SU-DHL-6 (cell line): Measurements from ENCODE around the gene SFXN4.
"Not testable (repeated sequence)": the region's sequence is repeated elsewhere in the genome, so short reads cannot be mapped to it uniquely, and the experiment has no call there.

Experiments
- H2AFZ ChIP-seq: fragments of 200-600 bp; sonication (generic); 2 replicates; pipeline ENCODE4 v1.6.1; 2014; ENCODE audit warnings: low read depth, mild to moderate bottlenecking, moderate library complexity, mixed read lengths, antibody characterized with exemption, low read length; ENCODE audit not compliant: severe bottlenecking
- H3F3A ChIP-seq: fragments of 200-600 bp; shearing (Covaris generic); 2 replicates; pipeline ENCODE4 v1.6.0; 2016; ENCODE audit warnings: antibody characterized with exemption, mild to moderate bottlenecking; ENCODE audit not compliant: insufficient read depth
- H3K27ac ChIP-seq: fragments of 200-600 bp; sonication (generic); 2 replicates; pipeline ENCODE4 v1.5.1; 2016; ENCODE audit warnings: low read depth, mild to moderate bottlenecking, low read length, moderate library complexity, mixed read lengths
- H3K27me3 ChIP-seq: fragments of 200-600 bp; sonication (generic), shearing (Covaris generic); 2 replicates; pipeline ENCODE4 v1.6.0; 2014; ENCODE audit warnings: mild to moderate bottlenecking, low read length
- H3K36me3 ChIP-seq: fragments of 200-600 bp; sonication (generic); 2 replicates; pipeline ENCODE4 v1.6.1; 2014; ENCODE audit warnings: mild to moderate bottlenecking, low read length, mixed read lengths
- H3K4me2 ChIP-seq: fragments of 300-600, 200-600 bp; shearing (Covaris generic), sonication (generic); 2 replicates; pipeline ENCODE4 v1.6.0; 2014; ENCODE audit warnings: low read length, low read depth, mild to moderate bottlenecking; ENCODE audit not compliant: poor library complexity, severe bottlenecking
- H3K4me3 ChIP-seq: fragments of 200-600 bp; sonication (generic); 2 replicates; pipeline ENCODE4 v1.5.1; 2014; ENCODE audit warnings: antibody characterized with exemption, low read length, mild to moderate bottlenecking, mixed read lengths; ENCODE audit not compliant: insufficient read depth, poor library complexity, severe bottlenecking
- H3K79me2 ChIP-seq: fragments of 200-600 bp; sonication (generic); 2 replicates; pipeline ENCODE4 v1.6.1; 2014; ENCODE audit warnings: mild to moderate bottlenecking, low read length, moderate library complexity; ENCODE audit not compliant: insufficient read depth
- H3K9ac ChIP-seq: fragments of 200-600 bp; sonication (generic); 2 replicates; pipeline ENCODE4 v1.7.0; 2014; ENCODE audit warnings: mild to moderate bottlenecking, low read length
- H3K9me2 ChIP-seq: fragments of 200-600 bp; sonication (generic); replicated peaks from 2 replicates; pipeline ENCODE4 v1.6.1; 2014; ENCODE audit warnings: low read length; ENCODE audit not compliant: insufficient read depth
- H3K9me3 ChIP-seq: fragments of 200-600 bp; sonication (generic); 2 replicates; pipeline ENCODE4 v1.6.1; 2014; ENCODE audit warnings: low read length, mixed read lengths; ENCODE audit not compliant: insufficient read depth
- H4K20me1 ChIP-seq: fragments of 200-600 bp; sonication (generic); 2 replicates; pipeline ENCODE4 v1.6.1; 2014; ENCODE audit warnings: low read depth, mild to moderate bottlenecking, antibody characterized with exemption, low read length, moderate library complexity, mixed read lengths
- EZH2phosphoT487 ChIP-seq: fragments of 200-600 bp; sonication (generic), shearing (Covaris generic); conservative IDR thresholded peaks from 2 replicates; pipeline ENCODE4 v1.6.1; 2018; ENCODE audit warnings: mild to moderate bottlenecking, antibody characterized with exemption, low read length, moderate library complexity, mixed read lengths
- TF ChIP-seq, protein P1 (sequence below): fragments of 200-600 bp; sonication (generic); IDR thresholded peaks from one replicate; pipeline ENCODE4 v1.5.1; 2017; ENCODE audit warnings: antibody characterized with exemption, mild to moderate bottlenecking, low read length, moderate library complexity; ENCODE audit not compliant: insufficient read depth, poor library complexity, severe bottlenecking

Gene SFXN4

DNA sequence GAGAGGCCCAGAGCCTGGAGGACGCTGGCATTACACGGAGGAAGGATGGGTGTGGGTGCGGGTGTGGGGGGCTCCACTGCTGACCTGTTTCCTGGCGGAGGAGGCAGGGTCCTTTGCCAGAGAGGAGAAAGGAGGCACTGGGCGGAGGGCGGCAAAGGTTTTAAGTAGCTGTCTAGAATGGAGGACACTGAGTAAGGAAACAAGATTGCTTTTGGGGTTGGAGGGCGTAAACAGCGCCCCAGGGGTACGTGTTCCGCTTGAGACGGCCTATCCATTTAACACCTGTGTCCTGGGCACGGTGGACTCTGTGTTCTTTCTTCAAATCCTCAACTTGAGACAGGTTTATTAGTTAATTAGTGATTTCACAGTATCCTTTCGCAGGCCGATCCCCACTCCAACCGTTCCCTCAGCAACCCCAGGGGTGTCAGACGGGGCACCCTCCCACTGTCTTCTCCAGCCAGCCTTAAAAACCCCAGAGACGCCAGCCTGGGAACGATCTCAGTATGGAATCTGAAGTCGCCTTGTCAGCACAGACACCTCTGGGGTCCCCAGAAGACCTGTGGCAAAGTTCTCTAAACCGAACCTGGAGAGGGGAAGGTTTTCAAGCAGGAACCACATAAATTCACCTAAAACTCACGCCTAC, 24.8 kb downstream of the SFXN4 start:
- peaks cover 9% of the 10 kb centered on the region for H3F3A ChIP-seq
- TF ChIP-seq EZH2phosphoT487, result no peak
- TF ChIP-seq, protein P1, sequence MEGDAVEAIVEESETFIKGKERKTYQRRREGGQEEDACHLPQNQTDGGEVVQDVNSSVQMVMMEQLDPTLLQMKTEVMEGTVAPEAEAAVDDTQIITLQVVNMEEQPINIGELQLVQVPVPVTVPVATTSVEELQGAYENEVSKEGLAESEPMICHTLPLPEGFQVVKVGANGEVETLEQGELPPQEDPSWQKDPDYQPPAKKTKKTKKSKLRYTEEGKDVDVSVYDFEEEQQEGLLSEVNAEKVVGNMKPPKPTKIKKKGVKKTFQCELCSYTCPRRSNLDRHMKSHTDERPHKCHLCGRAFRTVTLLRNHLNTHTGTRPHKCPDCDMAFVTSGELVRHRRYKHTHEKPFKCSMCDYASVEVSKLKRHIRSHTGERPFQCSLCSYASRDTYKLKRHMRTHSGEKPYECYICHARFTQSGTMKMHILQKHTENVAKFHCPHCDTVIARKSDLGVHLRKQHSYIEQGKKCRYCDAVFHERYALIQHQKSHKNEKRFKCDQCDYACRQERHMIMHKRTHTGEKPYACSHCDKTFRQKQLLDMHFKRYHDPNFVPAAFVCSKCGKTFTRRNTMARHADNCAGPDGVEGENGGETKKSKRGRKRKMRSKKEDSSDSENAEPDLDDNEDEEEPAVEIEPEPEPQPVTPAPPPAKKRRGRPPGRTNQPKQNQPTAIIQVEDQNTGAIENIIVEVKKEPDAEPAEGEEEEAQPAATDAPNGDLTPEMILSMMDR, result no peak
- 0 out of 2 replicates have a peak, but pooled peaks cover 2% of the 10 kb centered on the region for H3K36me3 ChIP-seq
- H3K27ac ChIP-seq, result no peak overlapping the region
- no peaks in the 10 kb centered on the region for H3K9me3 ChIP-seq
- H3K79me2 ChIP-seq, result no peaks in the 10 kb centered on the region
- H3K4me3 ChIP-seq, result no peak overlapping the region
- H3K9me2 ChIP-seq, result no peaks in the 10 kb centered on the region
- H4K20me1 ChIP-seq, result no peaks in the 10 kb centered on the region
- H3K27me3 ChIP-seq, result no peaks in the 10 kb centered on the region
- no peak overlapping the region for H3K9ac ChIP-seq
- no peak overlapping the region for H3K4me2 ChIP-seq
- H2AFZ ChIP-seq, result no peak overlapping the region

GRCh38 chr10:119139464-119140067, 25.9 kb downstream of the SFXN4 start:
- Histone ChIP-seq H3K79me2 (no peaks in the 10 kb centered on the region), H4K20me1 (no peaks in the 10 kb centered on the region), H3K27ac (no peak overlapping the region; the same call in 1 of the 2 replicates), H3K9me3 (no peaks in the 10 kb centered on the region), H3K4me2 (no peak overlapping the region), H3F3A (peaks cover 9% of the 10 kb centered on the region; the same call in 1 of the 2 replicates), H3K27me3 (no peaks in the 10 kb centered on the region), H3K36me3 (no peaks in the 10 kb centered on the region), H3K4me3 (no peak overlapping the region), H2AFZ (no peak overlapping the region), H3K9ac (no peak overlapping the region), H3K9me2 (no peaks in the 10 kb centered on the region)
- TF ChIP-seq EZH2phosphoT487, result no peak
- TF ChIP-seq, protein P1, result peak; percentile 34

DNA sequence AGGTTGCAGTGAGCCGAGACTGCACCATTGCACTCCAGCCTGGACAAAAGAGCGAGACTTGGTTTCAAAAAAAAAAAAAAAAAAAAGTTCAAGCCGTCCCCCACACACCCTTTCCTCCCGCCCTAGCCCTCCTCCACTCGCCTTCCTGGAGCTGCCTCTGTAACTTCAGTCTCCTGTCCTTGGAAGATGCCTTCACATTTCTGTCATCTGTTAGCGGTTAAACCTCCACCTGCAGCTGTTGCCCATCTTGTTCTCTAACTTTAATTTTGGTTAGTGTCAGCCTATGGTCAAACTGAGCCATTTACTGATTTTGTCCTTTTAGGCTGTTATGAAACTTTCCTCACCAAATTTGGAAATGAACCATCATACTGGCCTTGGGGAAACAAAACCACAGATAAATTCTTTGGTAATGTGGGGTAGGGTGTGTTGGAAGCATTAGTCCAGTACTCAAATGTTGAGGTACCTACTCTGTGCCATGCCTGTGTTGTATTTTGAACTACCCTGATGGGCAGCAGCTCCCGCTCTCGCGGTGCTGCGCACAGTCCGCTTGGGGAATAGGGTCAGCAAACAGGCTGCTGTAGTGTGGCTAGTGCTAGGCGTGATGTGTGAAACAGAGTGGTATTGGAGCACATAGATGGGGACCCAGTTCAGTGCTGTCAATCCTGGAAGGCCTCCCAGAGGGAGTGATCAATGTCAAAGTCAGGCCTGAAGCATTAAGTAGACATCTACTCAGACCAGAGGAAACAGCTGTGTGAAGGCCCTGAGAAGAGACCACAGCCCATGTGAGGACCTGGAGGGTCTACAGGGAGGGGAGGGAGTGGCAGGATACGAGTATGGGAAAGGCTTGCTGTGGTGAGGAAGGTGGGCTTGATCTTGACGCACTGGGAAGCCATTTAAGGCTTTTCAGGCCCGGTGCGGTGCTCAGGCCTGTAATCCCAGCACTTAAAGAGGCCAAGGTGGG, 26.9 kb downstream of the SFXN4 start:
- Histone ChIP-seq H3K36me3 (no peaks in the 10 kb centered on the region), H4K20me1 (no peaks in the 10 kb centered on the region), H3K79me2 (no peaks in the 10 kb centered on the region), H3K9ac (no peak overlapping the region), H3K4me3 (no peak overlapping the region), H3K4me2 (no peak overlapping the region), H2AFZ (no peak overlapping the region), H3K9me3 (no peaks in the 10 kb centered on the region), H3K27me3 (no peaks in the 10 kb centered on the region), H3F3A (peaks cover 8% of the 10 kb centered on the region; the same call in 1 of the 2 replicates), H3K9me2 (no peaks in the 10 kb centered on the region), H3K27ac (0 out of 2 replicates have a peak overlapping the region, but pooled peaks have one; percentile 0)
- TF ChIP-seq, protein P1, result no peak

DNA sequence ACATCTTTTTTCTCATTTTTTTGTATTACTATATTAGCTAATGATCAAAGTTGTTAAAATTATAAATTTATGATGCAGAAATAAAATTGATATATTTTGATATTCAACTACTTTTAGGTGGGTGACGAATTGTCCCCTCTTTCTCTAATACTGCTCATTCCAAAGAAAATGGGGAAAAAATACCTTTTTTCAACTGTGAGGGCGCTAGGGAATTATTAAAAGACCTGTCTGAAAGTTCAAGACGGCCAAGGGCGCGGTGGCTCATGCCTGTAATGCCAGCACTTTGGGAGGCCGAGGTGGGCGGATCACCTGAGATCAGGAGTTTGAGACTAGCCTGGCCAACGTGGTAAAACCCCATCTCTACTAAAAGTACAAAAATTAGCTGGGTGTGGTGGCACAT, 27.6 kb downstream of the SFXN4 start:
- H3K27me3 ChIP-seq, H4K20me1 ChIP-seq, H3F3A ChIP-seq, H3K27ac ChIP-seq, H3K4me2 ChIP-seq, H3K9me2 ChIP-seq, H3K9me3 ChIP-seq, H3K36me3 ChIP-seq, H3K9ac ChIP-seq, H3K79me2 ChIP-seq, H2AFZ ChIP-seq, H3K4me3 ChIP-seq: not testable (repeated sequence)
